HCT116 (cell line): ENCODE measurements around the gene HOXD13. TPM values are rescaled to one million over a fixed set of nuclear protein-coding genes. Genes with fewer than 3 reads are reported as not detected.

Experiments used
- ATAC-seq: fragments of 200-7000 bp; cut with Tn5 transposase; 2 replicates; pipeline ENCODE4 v1.9.1; 2020; ENCODE audit warnings: mild to moderate bottlenecking, moderate library complexity
- BruUV-seq: library from RNA; stranded (reverse); fragments of 400-500 nt; replicated peaks from 2 replicates; lab custom pipeline; 2021; lab: Mats Ljungman, UMichigan
- CTCF ChIA-PET: fragments of 300-600 bp; sonication (Branson Sonifier 250); formaldehyde crosslinking; loops from one replicate; lab custom pipeline; 2021; ENCODE audit warnings: antibody characterized with exemption; lab: Charles Lee
- POLR2A ChIA-PET: fragments of 300-600, 350-600 bp; sonication (Branson Sonifier 250); formaldehyde crosslinking; loops from one replicate; lab custom pipeline; 2021; ENCODE audit warnings: antibody characterized with exemption; lab: Charles Lee
- RAD21 ChIA-PET, 2 experiments: fragments of 300-600 bp; sonication (Branson Sonifier 250); formaldehyde crosslinking; loops; one replicate each; lab custom pipeline; 2023; ENCODE audit warnings: low total read pairs in 2 of 2; ENCODE audit not compliant: uncharacterized antibody in 2 of 2, unreplicated experiment in 2 of 2, low non-redundant PET in 1 of 2; lab: Charles Lee
- DNase-seq: peaks from one replicate; pipeline ENCODE4 v3.0.0-alpha.2; 2010; ENCODE audit warnings: low read depth, low spot score
- H2AFZ ChIP-seq: fragments of 200-600 bp; shearing (Covaris generic), sonication (generic); 2 replicates; pipeline ENCODE4 v1.6.1; 2017; ENCODE audit warnings: low read depth, mixed run types, mixed read lengths, antibody characterized with exemption, low read length; ENCODE audit not compliant: poor library complexity, severe bottlenecking
- H3K27ac ChIP-seq: 2 replicates; pipeline ENCODE4 v1.5.1; 2012; ENCODE audit warnings: low read depth, low read length
- H3K27me3 ChIP-seq: fragments of 200-600 bp; sonication (generic); 2 replicates; pipeline ENCODE4 v1.6.1; 2016; ENCODE audit warnings: mixed run types, low read length, mixed read lengths; ENCODE audit not compliant: insufficient read depth
- H3K36me3 ChIP-seq, 2 experiments: fragments of 200-500 bp in 1 of 2; fragments of 200-600 bp in 1 of 2; sonication (Bioruptor generic) in 1 of 2; sonication (generic) in 1 of 2; 2 replicates each; pipeline versions ENCODE4 v1.5.1 to v1.6.1; 2014 to 2016; ENCODE audit warnings: low read length in 2 of 2, inconsistent platforms in 1 of 2, mixed read lengths in 1 of 2, mixed run types in 1 of 2; ENCODE audit not compliant: insufficient read depth in 2 of 2, control insufficient read depth in 1 of 2
- H3K4me1 ChIP-seq, 2 experiments: fragments of 200-600 bp in 1 of 2; sonication (generic) in 1 of 2; 2 replicates each; pipeline versions ENCODE4 v1.5.1 to v1.6.1; 2012 to 2017; ENCODE audit warnings: low read length in 2 of 2, inconsistent platforms in 1 of 2, mild to moderate bottlenecking in 1 of 2, mixed read lengths in 1 of 2, mixed run types in 1 of 2, moderate library complexity in 1 of 2; ENCODE audit not compliant: insufficient read depth in 2 of 2, control insufficient read depth in 1 of 2
- H3K4me2 ChIP-seq: fragments of 200-600 bp; sonication (generic); 2 replicates; pipeline ENCODE4 v1.6.1; 2017; ENCODE audit warnings: mixed run types, low read length, mixed read lengths
- H3K4me3 ChIP-seq, 2 experiments: fragments of 200-600 bp in 1 of 2; sonication (generic) in 1 of 2; replicated peaks in 1 of 2; 2 replicates each; pipeline ENCODE4 v1.5.1; 2011 to 2016; ENCODE audit warnings: low read length in 2 of 2, control low read depth in 1 of 2, low read depth in 1 of 2, mild to moderate bottlenecking in 1 of 2, mixed read lengths in 1 of 2, mixed run types in 1 of 2
- H3K79me2 ChIP-seq: fragments of 200-600 bp; sonication (generic); 2 replicates; pipeline ENCODE4 v1.6.1; 2017; ENCODE audit warnings: mild to moderate bottlenecking, mixed run types, low read length, moderate library complexity, mixed read lengths; ENCODE audit not compliant: insufficient read depth
- H3K9ac ChIP-seq: fragments of 200-600 bp; sonication (generic); 2 replicates; pipeline ENCODE4 v1.6.1; 2016; ENCODE audit warnings: low read length, mixed read lengths
- H3K9me2 ChIP-seq: fragments of 200-600 bp; sonication (generic), shearing (Covaris generic); 2 replicates; pipeline ENCODE4 v1.6.1; 2017; ENCODE audit warnings: mixed run types, mild to moderate bottlenecking, moderate library complexity; ENCODE audit not compliant: insufficient read depth
- H3K9me3 ChIP-seq, 2 experiments: fragments of 200-500 bp in 1 of 2; fragments of 200-600 bp in 1 of 2; sonication (Bioruptor generic) in 1 of 2; sonication (generic) in 1 of 2; 2 replicates each; pipeline ENCODE4 v1.6.1; 2014 to 2017; ENCODE audit warnings: low read length in 2 of 2, mixed read lengths in 2 of 2, inconsistent platforms in 1 of 2, low read depth in 1 of 2, mild to moderate bottlenecking in 1 of 2, mixed run types in 1 of 2, moderate library complexity in 1 of 2; ENCODE audit not compliant: control insufficient read depth in 1 of 2, insufficient read depth in 1 of 2
- H4K20me1 ChIP-seq: fragments of 200-600 bp; sonication (generic), shearing (Covaris generic); 2 replicates; pipeline ENCODE4 v1.6.1; 2017; ENCODE audit warnings: mixed run types, mild to moderate bottlenecking, moderate library complexity; ENCODE audit not compliant: insufficient read depth
- ATF3 ChIP-seq: IDR thresholded peaks from 2 replicates; pipeline ENCODE4 v1.6.1; 2012
- EGR1 ChIP-seq: IDR thresholded peaks from 2 replicates; pipeline ENCODE4 v1.6.1; 2012; ENCODE audit warnings: low read depth
- FOSL1 ChIP-seq: IDR thresholded peaks from 2 replicates; pipeline ENCODE4 v1.6.1; 2012; ENCODE audit warnings: low read depth
- JUND ChIP-seq: IDR thresholded peaks from 2 replicates; pipeline ENCODE4 v1.6.1; 2012
- POLR2A ChIP-seq: IDR thresholded peaks from 2 replicates; pipeline ENCODE4 v1.7.0; 2011; ENCODE audit warnings: borderline replicate concordance; ENCODE audit not compliant: insufficient read depth, insufficient read length; ENCODE audit errors: extremely low read depth
- SIN3A ChIP-seq: IDR thresholded peaks from 2 replicates; pipeline ENCODE4 v1.6.1; 2012; ENCODE audit warnings: low read depth
- SRF ChIP-seq: IDR thresholded peaks from 2 replicates; pipeline ENCODE4 v1.6.1; 2012; ENCODE audit warnings: low read depth
- YY1 ChIP-seq: IDR thresholded peaks from 2 replicates; pipeline ENCODE4 v1.6.1; 2011; ENCODE audit warnings: low read length, low read depth, moderate library complexity, mild to moderate bottlenecking; ENCODE audit not compliant: insufficient replicate concordance; ENCODE audit errors: extremely low read depth
- ZBTB33 ChIP-seq: IDR thresholded peaks from 2 replicates; pipeline ENCODE4 v1.6.1; 2011; ENCODE audit warnings: mild to moderate bottlenecking, low read length, moderate library complexity; ENCODE audit not compliant: insufficient replicate concordance; ENCODE audit errors: extremely low read depth
- intact Hi-C: fragments of 100-400 bp; cut with micrococcal nuclease; formaldehyde crosslinking; loops from 2 replicates; pipeline ENCODE4 v1.10.0; 2022
- total RNA-seq: library from RNA; stranded (reverse); gene quantifications from one replicate; pipeline ENCODE4 v1.2.1, GENCODE V29; 2021; ENCODE audit not compliant: unreplicated experiment
- TF ChIP-seq, protein P1 (sequence below): IDR thresholded peaks from 2 replicates; pipeline ENCODE4 v1.6.1; 2012

Gene HOXD13
- total RNA-seq, 1 experiment from 2014 or later, result not detected

- H3K36me3 ChIP-seq, result no peaks in the 10 kb centered on the region
- ATAC-seq (no peak), DNase-seq (no peak)
- BruUV-seq, result no TSS peak
- TF ChIP-seq FOSL1, result no peak
- no peak for TF ChIP-seq EGR1
- TF ChIP-seq, protein P1, sequence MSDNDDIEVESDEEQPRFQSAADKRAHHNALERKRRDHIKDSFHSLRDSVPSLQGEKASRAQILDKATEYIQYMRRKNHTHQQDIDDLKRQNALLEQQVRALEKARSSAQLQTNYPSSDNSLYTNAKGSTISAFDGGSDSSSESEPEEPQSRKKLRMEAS, result no peak
- no peak for TF ChIP-seq YY1
- TF ChIP-seq JUND, result no peak
- TF ChIP-seq ZBTB33, result no peak
- TF ChIP-seq SIN3A, result no peak
- TF ChIP-seq POLR2A, result no peak
- no peak for TF ChIP-seq SRF
- TF ChIP-seq ATF3, result no peak
- TF ChIP-seq, all 23 proteins: peak for 0
- Histone ChIP-seq H3K9me3 (no peaks in the 10 kb centered on the region), H3K27ac (no peak overlapping the region), H3K4me3 (no peak overlapping the region), H3K4me1 (peaks cover 0 to 2% of the 10 kb centered on the region in 2 experiments; a peak in 3 of 4 replicates), H3K9me2 (no peaks in the 10 kb centered on the region), H3K9ac (no peak overlapping the region), H3K4me2 (no peak overlapping the region), H2AFZ (no peak overlapping the region), H3K27me3 (no peaks in the 10 kb centered on the region), H4K20me1 (no peaks in the 10 kb centered on the region), H3K79me2 (no peaks in the 10 kb centered on the region)
- intact Hi-C loops, result no loop called here
- ChIA-PET POLR2A (no interaction called here), RAD21 (no interaction called here), CTCF (no interaction called here)
These were observed 927 bp upstream of the HOXD13 start for GRCh38 chr2:176091329-176092258.
